Liver (tissue), 9 donors: ENCODE data around the gene OTUB1. TPM values are rescaled to one million over a fixed set of nuclear protein-coding genes. Genes with fewer than 3 reads are reported as not detected.

Experiments
- DNase-seq: peaks from one replicate; pipeline ENCODE4 v3.0.0-alpha.2; 2017; ENCODE audit warnings: low spot score
- H3K27ac ChIP-seq, 2 donors: one replicate each; pipeline ENCODE4 v1.7.0; 2013; ENCODE audit warnings: inconsistent platforms in 2 of 2, low read length in 2 of 2, control low read depth in 1 of 2, low read depth in 1 of 2, mild to moderate bottlenecking in 1 of 2
- H3K27me3 ChIP-seq, 4 donors: one replicate each; pipeline versions ENCODE4 v1.6.1 to v1.7.0; 2013; ENCODE audit warnings: low read length in 3 of 4, inconsistent platforms in 1 of 4, mild to moderate bottlenecking in 1 of 4, moderate library complexity in 1 of 4; ENCODE audit not compliant: control insufficient read depth in 4 of 4, insufficient read depth in 4 of 4
- H3K36me3 ChIP-seq, 4 donors: one replicate each; pipeline versions ENCODE4 v1.6.1 to v1.7.0; 2013; ENCODE audit warnings: low read length in 3 of 4, mild to moderate bottlenecking in 3 of 4, low read depth in 1 of 4, moderate library complexity in 1 of 4; ENCODE audit not compliant: control insufficient read depth in 4 of 4, insufficient read depth in 3 of 4
- H3K4me1 ChIP-seq, 4 donors: one replicate each; pipeline versions ENCODE4 v1.6.1 to v1.7.0; 2013; ENCODE audit warnings: low read length in 3 of 4, mild to moderate bottlenecking in 3 of 4, moderate library complexity in 1 of 4; ENCODE audit not compliant: control insufficient read depth in 4 of 4, insufficient read depth in 4 of 4
- H3K4me3 ChIP-seq, 3 donors: one replicate each; pipeline versions ENCODE4 v1.6.1 to v1.7.0; 2013; ENCODE audit warnings: low read length in 3 of 3, control low read depth in 1 of 3, low read depth in 1 of 3, mild to moderate bottlenecking in 1 of 3
- H3K9ac ChIP-seq, 2 donors: one replicate each; pipeline ENCODE4 v1.7.0; 2013; ENCODE audit warnings: low read length in 2 of 2, mild to moderate bottlenecking in 2 of 2, moderate library complexity in 2 of 2, control low read depth in 1 of 2, low read depth in 1 of 2
- H3K9me3 ChIP-seq, 4 donors: one replicate each; pipeline versions ENCODE4 v1.6.1 to v1.7.0; 2013; ENCODE audit warnings: low read length in 3 of 4; ENCODE audit not compliant: control insufficient read depth in 4 of 4
- ATF3 ChIP-seq: IDR thresholded peaks from 2 replicates; pipeline ENCODE4 v1.6.1; 2016; ENCODE audit warnings: antibody characterized with exemption
- EGR1 ChIP-seq, 2 donors: IDR thresholded peaks; 2 replicates each; pipeline ENCODE4 v1.6.1; 2016 to 2018; ENCODE audit warnings: antibody characterized with exemption in 2 of 2, low read depth in 2 of 2
- FOXA1 ChIP-seq: IDR thresholded peaks from 2 replicates; pipeline ENCODE4 v1.6.1; 2016; ENCODE audit warnings: antibody characterized with exemption
- FOXA2 ChIP-seq: IDR thresholded peaks from 2 replicates; pipeline ENCODE4 v1.6.1; 2016; ENCODE audit warnings: antibody characterized with exemption
- HNF4A ChIP-seq, 2 donors: conservative IDR thresholded peaks; 2 replicates each; pipeline ENCODE4 v1.6.1; 2016; ENCODE audit warnings: antibody characterized with exemption in 2 of 2, mild to moderate bottlenecking in 2 of 2
- HNF4G ChIP-seq: IDR thresholded peaks from 2 replicates; pipeline ENCODE4 v1.6.1; 2016; ENCODE audit warnings: antibody characterized with exemption
- JUND ChIP-seq, 2 donors: IDR thresholded peaks; 2 replicates each; pipeline ENCODE4 v1.6.1; 2016; ENCODE audit warnings: antibody characterized with exemption in 2 of 2
- MAX ChIP-seq: IDR thresholded peaks from 2 replicates; pipeline ENCODE4 v1.6.1; 2016; ENCODE audit warnings: antibody characterized with exemption
- NR2F2 ChIP-seq: IDR thresholded peaks from 2 replicates; pipeline ENCODE4 v1.6.1; 2016; ENCODE audit warnings: antibody characterized with exemption
- RXRA ChIP-seq, 2 donors: IDR thresholded peaks; 2 replicates each; pipeline ENCODE4 v1.6.1; 2017 to 2018; ENCODE audit warnings: antibody characterized with exemption in 2 of 2, mild to moderate bottlenecking in 1 of 2
- SP1 ChIP-seq: IDR thresholded peaks from 2 replicates; pipeline ENCODE4 v1.6.1; 2018; ENCODE audit warnings: antibody characterized with exemption, mild to moderate bottlenecking
- TAF1 ChIP-seq: conservative IDR thresholded peaks from 2 replicates; pipeline ENCODE4 v1.6.1; 2016; ENCODE audit warnings: antibody characterized with exemption, mild to moderate bottlenecking
- WGBS: extraction: QIAGEN DNeasy Blood & Tissue Kit; methylation state at CpG from one replicate; pipeline ENCODE4 v1.1.7; 2013; 5-methylcytosine and 5-hydroxymethylcytosine counted together
- polyA plus RNA-seq, 2 donors: library from polyadenylated mRNA; stranded (reverse) in 1 of 2; unstranded in 1 of 2; fragments of 200-250 nt in 1 of 2; fragments of >200 nt in 1 of 2; fragmentation: Nextera tagmentation in 1 of 2; extraction: Ambion mirVana in 1 of 2; gene quantifications; one replicate each; pipeline versions ENCODE4 v1.2.1 to v1.2.3, GENCODE V29; 2013 to 2015
- total RNA-seq, 2 donors: library from RNA; depleted of rRNA; stranded (reverse); fragments of >200 nt; gene quantifications; one replicate each; pipeline ENCODE4 v1.2.3, GENCODE V29; 2014
- TF ChIP-seq, protein P1 (sequence below): IDR thresholded peaks from 2 replicates; pipeline ENCODE4 v1.6.1; 2016; ENCODE audit warnings: antibody characterized with exemption
- TF ChIP-seq, protein P2 (sequence below): IDR thresholded peaks from 2 replicates; pipeline ENCODE4 v1.6.1; 2016; ENCODE audit warnings: antibody characterized with exemption, mild to moderate bottlenecking
- TF ChIP-seq, protein P3 (sequence below): fragments of 150-350 bp; IDR thresholded peaks from 2 replicates; pipeline ENCODE4 v1.5.1; 2017; ENCODE audit warnings: improper control_type of control experiment, low read depth, low read length; ENCODE audit not compliant: missing input control
- donor health status: healthy.
- donor health status: healthy.
- donor health status: healthy.
- donor health status: healthy.
- donor health status: healthy.

OTUB1 gene
- total and polyA plus RNA-seq, 4 donors: 18.8 to 44.6 (median 28.5) TPM

GRCh38 chr11:64022125-64022784 is 36.0 kb downstream of the OTUB1 start:
- no peak for DNase-seq
- Histone ChIP-seq H3K27ac (no peak overlapping the region), H3K4me3 (no peak overlapping the region), H3K4me1 (no peaks in the 10 kb centered on the region), H3K27me3 (no peaks in the 10 kb centered on the region), H3K36me3 (no peaks in the 10 kb centered on the region), H3K9me3 (no peaks in the 10 kb centered on the region), H3K9ac (no peak overlapping the region)
- WGBS: 91% methylated on average over 14 of the region's 14 CpGs
- TF ChIP-seq SP1 (no peak), ATF3 (no peak), MAX (no peak), HNF4G (no peak), NR2F2 (no peak), FOXA1 (no peak), FOXA2 (no peak), JUND (IDR thresholded peaks at IDR 0.05) (no peak), TAF1 (no peak), RXRA (IDR thresholded peaks at IDR 0.05) (no peak), EGR1 (IDR thresholded peaks at IDR 0.05; ENCODE audit: low read depth in 2 of 2) (no peak), HNF4A (conservative IDR thresholded peaks at IDR 0.05) (no peak)
- TF ChIP-seq, protein P1, sequence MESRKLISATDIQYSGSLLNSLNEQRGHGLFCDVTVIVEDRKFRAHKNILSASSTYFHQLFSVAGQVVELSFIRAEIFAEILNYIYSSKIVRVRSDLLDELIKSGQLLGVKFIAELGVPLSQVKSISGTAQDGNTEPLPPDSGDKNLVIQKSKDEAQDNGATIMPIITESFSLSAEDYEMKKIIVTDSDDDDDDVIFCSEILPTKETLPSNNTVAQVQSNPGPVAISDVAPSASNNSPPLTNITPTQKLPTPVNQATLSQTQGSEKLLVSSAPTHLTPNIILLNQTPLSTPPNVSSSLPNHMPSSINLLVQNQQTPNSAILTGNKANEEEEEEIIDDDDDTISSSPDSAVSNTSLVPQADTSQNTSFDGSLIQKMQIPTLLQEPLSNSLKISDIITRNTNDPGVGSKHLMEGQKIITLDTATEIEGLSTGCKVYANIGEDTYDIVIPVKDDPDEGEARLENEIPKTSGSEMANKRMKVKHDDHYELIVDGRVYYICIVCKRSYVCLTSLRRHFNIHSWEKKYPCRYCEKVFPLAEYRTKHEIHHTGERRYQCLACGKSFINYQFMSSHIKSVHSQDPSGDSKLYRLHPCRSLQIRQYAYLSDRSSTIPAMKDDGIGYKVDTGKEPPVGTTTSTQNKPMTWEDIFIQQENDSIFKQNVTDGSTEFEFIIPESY: no peak
- TF ChIP-seq, protein P2, sequence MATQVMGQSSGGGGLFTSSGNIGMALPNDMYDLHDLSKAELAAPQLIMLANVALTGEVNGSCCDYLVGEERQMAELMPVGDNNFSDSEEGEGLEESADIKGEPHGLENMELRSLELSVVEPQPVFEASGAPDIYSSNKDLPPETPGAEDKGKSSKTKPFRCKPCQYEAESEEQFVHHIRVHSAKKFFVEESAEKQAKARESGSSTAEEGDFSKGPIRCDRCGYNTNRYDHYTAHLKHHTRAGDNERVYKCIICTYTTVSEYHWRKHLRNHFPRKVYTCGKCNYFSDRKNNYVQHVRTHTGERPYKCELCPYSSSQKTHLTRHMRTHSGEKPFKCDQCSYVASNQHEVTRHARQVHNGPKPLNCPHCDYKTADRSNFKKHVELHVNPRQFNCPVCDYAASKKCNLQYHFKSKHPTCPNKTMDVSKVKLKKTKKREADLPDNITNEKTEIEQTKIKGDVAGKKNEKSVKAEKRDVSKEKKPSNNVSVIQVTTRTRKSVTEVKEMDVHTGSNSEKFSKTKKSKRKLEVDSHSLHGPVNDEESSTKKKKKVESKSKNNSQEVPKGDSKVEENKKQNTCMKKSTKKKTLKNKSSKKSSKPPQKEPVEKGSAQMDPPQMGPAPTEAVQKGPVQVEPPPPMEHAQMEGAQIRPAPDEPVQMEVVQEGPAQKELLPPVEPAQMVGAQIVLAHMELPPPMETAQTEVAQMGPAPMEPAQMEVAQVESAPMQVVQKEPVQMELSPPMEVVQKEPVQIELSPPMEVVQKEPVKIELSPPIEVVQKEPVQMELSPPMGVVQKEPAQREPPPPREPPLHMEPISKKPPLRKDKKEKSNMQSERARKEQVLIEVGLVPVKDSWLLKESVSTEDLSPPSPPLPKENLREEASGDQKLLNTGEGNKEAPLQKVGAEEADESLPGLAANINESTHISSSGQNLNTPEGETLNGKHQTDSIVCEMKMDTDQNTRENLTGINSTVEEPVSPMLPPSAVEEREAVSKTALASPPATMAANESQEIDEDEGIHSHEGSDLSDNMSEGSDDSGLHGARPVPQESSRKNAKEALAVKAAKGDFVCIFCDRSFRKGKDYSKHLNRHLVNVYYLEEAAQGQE: no peak
- TF ChIP-seq, protein P3, sequence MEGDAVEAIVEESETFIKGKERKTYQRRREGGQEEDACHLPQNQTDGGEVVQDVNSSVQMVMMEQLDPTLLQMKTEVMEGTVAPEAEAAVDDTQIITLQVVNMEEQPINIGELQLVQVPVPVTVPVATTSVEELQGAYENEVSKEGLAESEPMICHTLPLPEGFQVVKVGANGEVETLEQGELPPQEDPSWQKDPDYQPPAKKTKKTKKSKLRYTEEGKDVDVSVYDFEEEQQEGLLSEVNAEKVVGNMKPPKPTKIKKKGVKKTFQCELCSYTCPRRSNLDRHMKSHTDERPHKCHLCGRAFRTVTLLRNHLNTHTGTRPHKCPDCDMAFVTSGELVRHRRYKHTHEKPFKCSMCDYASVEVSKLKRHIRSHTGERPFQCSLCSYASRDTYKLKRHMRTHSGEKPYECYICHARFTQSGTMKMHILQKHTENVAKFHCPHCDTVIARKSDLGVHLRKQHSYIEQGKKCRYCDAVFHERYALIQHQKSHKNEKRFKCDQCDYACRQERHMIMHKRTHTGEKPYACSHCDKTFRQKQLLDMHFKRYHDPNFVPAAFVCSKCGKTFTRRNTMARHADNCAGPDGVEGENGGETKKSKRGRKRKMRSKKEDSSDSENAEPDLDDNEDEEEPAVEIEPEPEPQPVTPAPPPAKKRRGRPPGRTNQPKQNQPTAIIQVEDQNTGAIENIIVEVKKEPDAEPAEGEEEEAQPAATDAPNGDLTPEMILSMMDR: no peak
